GM12865 (cell line): ENCODE data around the gene TRIP4.
A peak's percentile ranks its signal among the peaks of the same experiment; 100 is the strongest.

Experiments
- DNase-seq: peaks from one replicate; pipeline ENCODE4 v3.0.0; 2010; ENCODE audit warnings: low read depth
- H3K4me3 ChIP-seq: 2 replicates; pipeline ENCODE4 v1.5.1; 2011; ENCODE audit warnings: mild to moderate bottlenecking, low read depth, low read length, control low read depth
- TF ChIP-seq, protein P1 (sequence below): IDR thresholded peaks from 2 replicates; pipeline ENCODE4 v1.5.1; 2011; ENCODE audit warnings: low read length, control low read depth, low read depth, inconsistent platforms; ENCODE audit not compliant: insufficient read depth; ENCODE audit errors: missing control alignments

Gene TRIP4

DNA sequence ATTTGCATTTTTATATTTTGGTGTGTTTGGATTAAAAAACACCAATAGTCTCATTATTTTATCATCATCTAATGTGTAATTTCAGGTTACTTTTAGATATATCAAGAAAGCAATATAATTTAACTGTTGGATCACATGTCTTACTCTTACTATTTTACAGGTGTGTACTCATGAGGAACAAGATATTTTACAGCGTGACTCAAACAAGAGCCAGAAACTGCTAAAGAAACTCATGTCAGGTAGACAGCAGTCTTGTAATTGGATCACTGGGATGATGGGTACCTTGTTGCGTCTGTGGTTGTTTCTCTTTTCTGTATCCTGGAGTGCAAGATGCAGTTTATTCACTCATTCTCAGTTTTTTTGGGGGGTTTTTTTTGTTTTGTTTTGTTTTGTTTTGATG, 12.9 kb downstream of the TRIP4 start:
- no peak for DNase-seq
- no peak overlapping the region for H3K4me3 ChIP-seq
- TF ChIP-seq, protein P1, sequence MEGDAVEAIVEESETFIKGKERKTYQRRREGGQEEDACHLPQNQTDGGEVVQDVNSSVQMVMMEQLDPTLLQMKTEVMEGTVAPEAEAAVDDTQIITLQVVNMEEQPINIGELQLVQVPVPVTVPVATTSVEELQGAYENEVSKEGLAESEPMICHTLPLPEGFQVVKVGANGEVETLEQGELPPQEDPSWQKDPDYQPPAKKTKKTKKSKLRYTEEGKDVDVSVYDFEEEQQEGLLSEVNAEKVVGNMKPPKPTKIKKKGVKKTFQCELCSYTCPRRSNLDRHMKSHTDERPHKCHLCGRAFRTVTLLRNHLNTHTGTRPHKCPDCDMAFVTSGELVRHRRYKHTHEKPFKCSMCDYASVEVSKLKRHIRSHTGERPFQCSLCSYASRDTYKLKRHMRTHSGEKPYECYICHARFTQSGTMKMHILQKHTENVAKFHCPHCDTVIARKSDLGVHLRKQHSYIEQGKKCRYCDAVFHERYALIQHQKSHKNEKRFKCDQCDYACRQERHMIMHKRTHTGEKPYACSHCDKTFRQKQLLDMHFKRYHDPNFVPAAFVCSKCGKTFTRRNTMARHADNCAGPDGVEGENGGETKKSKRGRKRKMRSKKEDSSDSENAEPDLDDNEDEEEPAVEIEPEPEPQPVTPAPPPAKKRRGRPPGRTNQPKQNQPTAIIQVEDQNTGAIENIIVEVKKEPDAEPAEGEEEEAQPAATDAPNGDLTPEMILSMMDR = no peak

- H3K4me3 ChIP-seq = no peak overlapping the region
- TF ChIP-seq, protein P1 = no peak
- no peak for DNase-seq
Observed at GRCh38 chr15:64412216-64412615, 24.6 kb downstream of the TRIP4 start.

DNA sequence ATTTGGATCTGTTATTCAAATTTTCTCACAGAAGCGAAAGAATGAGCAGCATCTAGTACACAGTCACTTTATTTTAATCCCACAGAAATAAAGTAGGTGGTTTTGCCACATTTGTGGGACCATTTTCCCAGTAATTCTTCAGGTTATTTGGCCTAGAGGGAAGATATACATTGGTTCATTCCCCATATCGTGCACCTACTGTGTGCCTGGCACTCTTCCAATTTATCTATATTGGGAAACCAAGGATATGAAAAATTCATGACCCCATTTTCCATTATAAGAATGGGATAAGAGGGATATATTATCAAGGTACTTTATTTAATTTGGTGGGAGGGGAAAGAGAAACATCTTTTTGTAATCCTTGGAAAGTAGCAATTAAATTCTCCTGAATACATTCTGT, 35.1 kb downstream of the TRIP4 start:
- no peak overlapping the region for H3K4me3 ChIP-seq
- DNase-seq = no peak
- TF ChIP-seq, protein P1 = no peak

DNA sequence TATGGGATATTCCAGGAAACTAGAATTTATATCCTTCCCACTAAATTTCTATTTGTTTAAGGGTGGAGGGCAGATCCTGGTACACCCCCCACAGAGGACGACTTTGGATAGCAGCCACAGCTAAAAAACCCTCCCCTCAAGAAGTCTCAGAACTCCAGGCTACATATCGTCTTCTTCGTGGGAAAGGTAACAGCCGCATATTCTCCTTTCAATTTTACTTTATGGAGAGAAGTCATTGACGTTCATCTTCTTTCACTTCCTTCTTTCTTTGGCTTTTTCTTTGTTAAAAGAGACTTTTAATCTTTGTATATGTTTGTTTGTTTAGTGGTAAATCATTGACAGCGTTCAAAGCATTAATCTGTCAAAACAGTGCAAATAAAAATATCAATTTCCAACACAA, 36.3 kb downstream of the TRIP4 start:
- DNase-seq = peak; percentile 23
- TF ChIP-seq, protein P1 = no peak
- H3K4me3 ChIP-seq = no peak overlapping the region

DNA sequence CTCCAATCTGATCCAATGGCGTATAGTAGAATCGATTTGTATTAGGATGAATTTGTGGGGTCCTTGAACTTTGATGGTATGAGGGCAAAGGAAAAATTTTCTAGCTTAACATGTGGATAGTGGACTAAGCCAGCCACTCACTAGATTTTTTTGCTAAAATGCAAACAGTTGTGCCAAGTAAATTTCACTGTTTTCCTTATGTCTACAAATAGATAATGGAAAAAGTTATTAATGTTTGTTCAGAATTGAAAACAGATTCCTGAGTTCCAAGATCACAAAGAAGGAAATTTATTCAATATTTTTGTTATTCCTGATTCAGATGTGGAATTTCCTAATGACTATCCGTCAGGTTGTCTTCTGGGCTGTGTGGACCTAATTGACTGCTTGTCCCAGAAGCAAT, 37.6 kb downstream of the TRIP4 start:
- no peak overlapping the region for H3K4me3 ChIP-seq
- no peak for DNase-seq
- TF ChIP-seq, protein P1 = no peak

- no peak overlapping the region for H3K4me3 ChIP-seq
- TF ChIP-seq, protein P1 = no peak
- DNase-seq = peak; percentile 28
Observed at GRCh38 chr15:64426845-64427465, 39.3 kb downstream of the TRIP4 start.

DNA sequence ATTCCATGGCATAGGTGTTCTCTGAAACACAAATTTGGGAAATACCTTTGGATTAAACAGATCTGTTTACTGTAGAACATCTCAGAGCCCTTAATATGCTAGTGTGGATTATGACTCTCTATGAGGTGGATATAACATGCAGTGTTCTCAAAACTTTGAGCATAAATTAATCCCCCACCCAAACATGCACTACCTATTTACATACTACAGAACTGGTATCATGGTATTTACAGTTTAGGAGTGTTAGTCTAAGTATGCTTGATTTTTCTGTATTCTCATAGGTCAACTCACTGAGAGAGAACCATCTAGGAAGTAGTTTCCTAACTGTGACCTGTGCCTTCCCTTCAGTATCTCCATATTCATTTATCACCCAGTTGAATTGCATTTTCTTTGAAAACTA, 41.8 kb downstream of the TRIP4 start:
- TF ChIP-seq, protein P1 = no peak
- H3K4me3 ChIP-seq = no peak overlapping the region
- no peak for DNase-seq
